Gastrocnemius medialis (tissue), 4 donors: ENCODE results near the gene LHPP. TPM values are rescaled to one million over a fixed set of nuclear protein-coding genes. Genes with fewer than 3 reads are reported as not detected.
A peak's percentile ranks its signal among the peaks of the same experiment; 100 is the strongest.

ENCODE experiments used
- ATAC-seq, 2 donors: fragments of 150-250 bp; one replicate each; pipeline ENCODE4 v1.9.1; 2016
- DNase-seq, 2 donors: peaks; one replicate each; pipeline ENCODE4 v3.0.0-alpha.2; 2019
- H3K27ac ChIP-seq, 4 donors: fragments of 200-600 bp; sonication (generic); 1 replicate in 1 of 4; 2 replicates in 3 of 4; pipeline ENCODE4 v1.5.1; 2016 to 2018; ENCODE audit warnings: mild to moderate bottlenecking in 2 of 4, moderate library complexity in 1 of 4
- H3K27me3 ChIP-seq, 3 donors: fragments of 200-600 bp; sonication (generic) in 2 of 3; 1 replicate in 1 of 3; 2 replicates in 2 of 3; pipeline versions ENCODE4 v1.5.1 to v1.6.0; 2016 to 2019; ENCODE audit warnings: mild to moderate bottlenecking in 1 of 3, moderate library complexity in 1 of 3
- H3K36me3 ChIP-seq, 2 donors: fragments of 200-600 bp; sonication (generic) in 1 of 2; one replicate each; pipeline ENCODE4 v1.5.1; 2017 to 2018
- H3K4me1 ChIP-seq, 2 donors: fragments of 200-600 bp; sonication (generic) in 1 of 2; one replicate each; pipeline ENCODE4 v1.5.1; 2016 to 2017; ENCODE audit warnings: mild to moderate bottlenecking in 2 of 2
- H3K4me3 ChIP-seq, 4 donors: fragments of 200-600 bp; sonication (generic) in 3 of 4; 1 replicate in 1 of 4; 2 replicates in 3 of 4; pipeline ENCODE4 v1.5.1; 2016 to 2019; ENCODE audit warnings: mild to moderate bottlenecking in 2 of 4
- H3K9me3 ChIP-seq, 3 donors: fragments of 200-600 bp; sonication (generic) in 2 of 3; 1 replicate in 1 of 3; 2 replicates in 2 of 3; pipeline ENCODE4 v1.5.1; 2016 to 2019
- CTCF ChIP-seq, 5 experiments: fragments of 450-650 bp in 3 of 5; fragments of 200-600 bp in 2 of 5; sonication (generic) in 2 of 5; IDR thresholded peaks in 4 of 5; conservative IDR thresholded peaks in 1 of 5; 1 replicate in 4 of 5; 2 replicates in 1 of 5; pipeline ENCODE4 v1.5.1; 2016 to 2019; ENCODE audit warnings: antibody characterized with exemption in 5 of 5, mild to moderate bottlenecking in 3 of 5, moderate library complexity in 3 of 5
- POLR2A ChIP-seq, 2 donors: fragments of 450-650 bp; IDR thresholded peaks; one replicate each; pipeline ENCODE4 v1.6.1; 2017; ENCODE audit warnings: antibody characterized with exemption in 2 of 2, mild to moderate bottlenecking in 2 of 2, moderate library complexity in 2 of 2
- in situ Hi-C, 4 donors: fragments of 200-750 bp; cut with MboI; loops; one replicate each; pipeline versions ENCODE4 v1.15.0 to v1.8.0; 2017; ENCODE audit warnings: low sequenced_read_pairs in 4 of 4
- intact Hi-C: fragments of 100-400 bp; cut with DNase I; formaldehyde crosslinking; loops from one replicate; pipeline ENCODE4 v1.15.1; 2023; ENCODE audit warnings: low total_unique reads
- total RNA-seq, 4 donors: library from RNA; depleted of rRNA; stranded (reverse); fragments of >200 nt; gene quantifications; one replicate each; pipeline versions ENCODE4 v1.1.0 to v1.2.3, GENCODE V29; 2016

Gene LHPP
- total RNA-seq, 4 donors from 2014 or later = 4.9 to 16.0 (median 12.2) TPM

GRCh38 chr10:124654686-124655085 lies 193.1 kb downstream of the LHPP start:
- in situ Hi-C loops (no loop called here), intact Hi-C loops (no loop called here)
- TF ChIP-seq CTCF (IDR thresholded peaks at IDR 0.05 in 4 of 5, conservative IDR thresholded peaks at IDR 0.05 in 1 of 5) (no peak), POLR2A (IDR thresholded peaks at IDR 0.05) (no peak)
- peak overlapping the region; percentile 44 to 84 (median 62) for H3K27ac ChIP-seq
- ATAC-seq (no peak), DNase-seq (no peak)
- H3K36me3 ChIP-seq = no peaks in the 10 kb centered on the region
- H3K4me3 ChIP-seq = no peak overlapping the region
- peaks cover 36 to 81% of the 10 kb centered on the region in 2 donors for H3K4me1 ChIP-seq
- H3K9me3 ChIP-seq = no peaks in the 10 kb centered on the region
- no peaks in the 10 kb centered on the region for H3K27me3 ChIP-seq

GRCh38 chr10:124655191-124656112 lies 193.8 kb downstream of the LHPP start:
- Histone ChIP-seq H3K4me1 (peaks cover 36 to 81% of the 10 kb centered on the region in 2 donors), H3K9me3 (no peaks in the 10 kb centered on the region), H3K4me3 (no peak overlapping the region), H3K36me3 (no peaks in the 10 kb centered on the region), H3K27me3 (no peaks in the 10 kb centered on the region), H3K27ac (peak overlapping the region in 2 of 4 donors; percentile 68 to 84)
- no peak for TF ChIP-seq POLR2A (IDR thresholded peaks at IDR 0.05)
- TF ChIP-seq CTCF (IDR thresholded peaks at IDR 0.05 in 4 of 5, conservative IDR thresholded peaks at IDR 0.05 in 1 of 5) = no peak
- DNase-seq (no peak), ATAC-seq (no peak)
- intact Hi-C loops (loop anchor here (1.0 kb wide), 1 partner anchor 13 kb away; no protein-coding TSS in a partner anchor), in situ Hi-C loops (no loop called here)

DNA sequence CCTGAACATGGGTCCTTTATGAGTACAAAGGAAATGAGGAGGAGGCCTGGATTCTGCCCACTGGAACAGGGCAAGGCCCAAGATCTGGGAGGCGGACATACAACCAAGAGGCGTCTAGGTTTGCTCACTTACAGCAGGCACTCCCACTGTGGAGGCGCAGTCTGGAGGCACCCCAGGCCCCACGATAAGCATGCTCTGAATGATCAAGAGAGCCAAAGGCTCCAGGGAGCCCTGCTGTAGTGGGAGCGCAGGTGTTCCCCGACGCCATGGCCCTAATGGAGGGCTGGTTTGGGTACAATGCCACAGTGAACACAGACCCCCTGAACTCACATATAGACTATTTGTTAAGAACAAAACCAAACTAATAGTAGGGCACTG lies 194.5 kb downstream of the LHPP start:
- no peak overlapping the region for H3K27ac ChIP-seq
- H3K4me1 ChIP-seq = peaks cover 40 to 76% of the 10 kb centered on the region in 2 donors
- TF ChIP-seq POLR2A (IDR thresholded peaks at IDR 0.05) = no peak
- no peak for TF ChIP-seq CTCF (IDR thresholded peaks at IDR 0.05 in 4 of 5, conservative IDR thresholded peaks at IDR 0.05 in 1 of 5)
- no peaks in the 10 kb centered on the region for H3K27me3 ChIP-seq
- DNase-seq (no peak), ATAC-seq (no peak)
- H3K9me3 ChIP-seq = no peaks in the 10 kb centered on the region
- H3K4me3 ChIP-seq = no peak overlapping the region
- intact Hi-C loops (loop anchor here (1.0 kb wide), 1 partner anchor 12 kb away; no protein-coding TSS in a partner anchor), in situ Hi-C loops (no loop called here)
- H3K36me3 ChIP-seq = no peaks in the 10 kb centered on the region

GRCh38 chr10:124656541-124656940 lies 194.9 kb downstream of the LHPP start:
- intact Hi-C loops (loop anchor here (1.0 kb wide), 1 partner anchor 12 kb away; no protein-coding TSS in a partner anchor), in situ Hi-C loops (no loop called here)
- ATAC-seq (no peak), DNase-seq (no peak)
- no peaks in the 10 kb centered on the region for H3K27me3 ChIP-seq
- no peaks in the 10 kb centered on the region for H3K36me3 ChIP-seq
- TF ChIP-seq CTCF (IDR thresholded peaks at IDR 0.05 in 4 of 5, conservative IDR thresholded peaks at IDR 0.05 in 1 of 5) (no peak), POLR2A (IDR thresholded peaks at IDR 0.05) (no peak)
- no peak overlapping the region for H3K4me3 ChIP-seq
- no peaks in the 10 kb centered on the region for H3K9me3 ChIP-seq
- H3K4me1 ChIP-seq = peaks cover 44 to 71% of the 10 kb centered on the region in 2 donors
- H3K27ac ChIP-seq = no peak overlapping the region
